Erythroblast (primary cell): Measurements from ENCODE around the gene HSF2BP.
"Not testable (repeated sequence)": the region's sequence is repeated elsewhere in the genome, so short reads cannot be mapped to it uniquely, and the experiment has no call there.

ENCODE experiments used
- DNase-seq, 2 experiments: peaks; one replicate each; lab custom pipeline; 2025; lab: John Stamatoyannopoulos, UW
- GATA1 ChIP-seq: IDR thresholded peaks from 2 replicates; pipeline ENCODE4 v1.6.1; 2011; ENCODE audit warnings: low read depth, mild to moderate bottlenecking, control low read depth, low read length, moderate library complexity
- POLR2A ChIP-seq: IDR thresholded peaks from 2 replicates; pipeline ENCODE4 v1.6.1; 2011; ENCODE audit warnings: mild to moderate bottlenecking, low read length

HSF2BP gene

GRCh38 chr21:43659136-43660000 is at the start of gene HSF2BP, which contains the start of gene RRP1B:
Gene HSF2BP (minus strand): TSS chr21:43659488. CDS start chr21:43658096, 1,392 bp downstream.
Gene RRP1B (plus strand): TSS chr21:43659560. CDS start chr21:43659665, 105 bp downstream.
- TF ChIP-seq POLR2A (peak; percentile 78), GATA1 (no peak)
- peak; percentile 92 to 94 for DNase-seq

GRCh38 chr21:43708745-43709381 is 49.6 kb upstream of the HSF2BP start:
- no peak for DNase-seq
- TF ChIP-seq POLR2A (no peak), GATA1 (no peak)

GRCh38 chr21:43707462-43707861 is 48.2 kb upstream of the HSF2BP start:
- DNase-seq, result no peak
- TF ChIP-seq GATA1, result no peak
- TF ChIP-seq POLR2A, result no peak

- TF ChIP-seq GATA1 (no peak), POLR2A (no peak)
- DNase-seq, result no peak
These were observed 44.0 kb upstream of the HSF2BP start for GRCh38 chr21:43703035-43703880.

GRCh38 chr21:43702785-43703034 is 43.4 kb upstream of the HSF2BP start:
- TF ChIP-seq POLR2A (no peak), GATA1 (no peak)
- no peak for DNase-seq

GRCh38 chr21:43701936-43702784 is 42.9 kb upstream of the HSF2BP start:
- no peak for DNase-seq
- TF ChIP-seq POLR2A (no peak), GATA1 (no peak)

- DNase-seq, result no peak
- TF ChIP-seq GATA1, result no peak
- TF ChIP-seq POLR2A, result no peak
These were observed 40.8 kb upstream of the HSF2BP start for GRCh38 chr21:43699933-43700599.

GRCh38 chr21:43699492-43699777 is 40.1 kb upstream of the HSF2BP start:
- not testable (repeated sequence) for DNase-seq

GRCh38 chr21:43697758-43698643 is 38.7 kb upstream of the HSF2BP start:
- DNase-seq, result no peak
- TF ChIP-seq GATA1 (no peak), POLR2A (no peak)

GRCh38 chr21:43696214-43696613 is 36.9 kb upstream of the HSF2BP start:
- DNase-seq, result no peak
- TF ChIP-seq POLR2A, result no peak
- TF ChIP-seq GATA1, result no peak

GRCh38 chr21:43694437-43695079 is 35.3 kb upstream of the HSF2BP start:
- TF ChIP-seq GATA1 (no peak), POLR2A (no peak)

GRCh38 chr21:43693981-43694380 is 34.7 kb upstream of the HSF2BP start:
- no peak for TF ChIP-seq GATA1
- TF ChIP-seq POLR2A, result no peak
- no peak for DNase-seq

More at GRCh38 chr21:43694437-43695079, 35.3 kb upstream of the HSF2BP start:
- no peak for DNase-seq
